WTC11 (cell line): ENCODE results near the gene FUZ.

Experiments
- ATF1 ChIP-seq: sonication (generic); formaldehyde crosslinking; IDR thresholded peaks from 2 replicates; pipeline ENCODE4 v1.8.1; 2023; ENCODE audit warnings: mild to moderate bottlenecking, moderate library complexity, missing genetic modification reagents
- CREB1 ChIP-seq: sonication (generic); formaldehyde crosslinking; IDR thresholded peaks from 2 replicates; pipeline ENCODE4 v1.8.0; 2023; ENCODE audit warnings: mild to moderate bottlenecking, missing genetic modification reagents
- CTCF ChIP-seq: fragments of 200-600 bp; IDR thresholded peaks from 2 replicates; pipeline ENCODE4 v1.8.0; 2022; ENCODE audit warnings: antibody characterized with exemption
- GABPB1 ChIP-seq: sonication (generic); formaldehyde crosslinking; IDR thresholded peaks from 2 replicates; pipeline ENCODE4 v1.8.1; 2023; ENCODE audit warnings: mild to moderate bottlenecking, missing genetic modification reagents
- KAT7 ChIP-seq: sonication (generic); formaldehyde crosslinking; IDR thresholded peaks from 2 replicates; pipeline ENCODE4 v1.8.1; 2023; ENCODE audit warnings: missing genetic modification reagents, mild to moderate bottlenecking, borderline replicate concordance
- NFYB ChIP-seq: sonication (generic); formaldehyde crosslinking; conservative IDR thresholded peaks from 2 replicates; pipeline ENCODE4 v1.8.0; 2022; ENCODE audit warnings: low read depth, missing genetic modification reagents
- SP1 ChIP-seq: sonication (generic); formaldehyde crosslinking; conservative IDR thresholded peaks from 2 replicates; pipeline ENCODE4 v1.8.1; 2022; ENCODE audit warnings: missing genetic modification reagents
- USF2 ChIP-seq: sonication (generic); formaldehyde crosslinking; IDR thresholded peaks from 2 replicates; pipeline ENCODE4 v1.8.1; 2023; ENCODE audit warnings: mild to moderate bottlenecking, missing genetic modification reagents, moderate library complexity
- ZNF138 ChIP-seq: sonication (generic); formaldehyde crosslinking; conservative IDR thresholded peaks from 2 replicates; pipeline ENCODE4 v1.8.1; 2022; ENCODE audit warnings: mild to moderate bottlenecking, moderate library complexity, missing genetic modification reagents
- ZNF423 ChIP-seq: fragments of 250-450 bp; sonication (Bioruptor Pico); IDR thresholded peaks from 2 replicates; pipeline ENCODE4 v2.1.2; 2022; ENCODE audit warnings: mild to moderate bottlenecking, moderate library complexity
- TF ChIP-seq, protein P1 (sequence below): sonication (generic); formaldehyde crosslinking; IDR thresholded peaks from 2 replicates; pipeline ENCODE4 v1.8.0; 2022; ENCODE audit warnings: mild to moderate bottlenecking, missing genetic modification reagents

- no peak for TF ChIP-seq ATF1 (CRISPR knock-in tag)
- no peak for TF ChIP-seq ZNF423 (CRISPR knock-in tag)
- TF ChIP-seq CTCF, result no peak
- no peak for TF ChIP-seq ZNF138 (CRISPR knock-in tag)
- TF ChIP-seq CREB1 (CRISPR knock-in tag), result no peak
- no peak for TF ChIP-seq USF2 (CRISPR knock-in tag)
- TF ChIP-seq KAT7 (CRISPR knock-in tag), result no peak
- TF ChIP-seq NFYB (CRISPR knock-in tag), result no peak
- TF ChIP-seq, protein P1, sequence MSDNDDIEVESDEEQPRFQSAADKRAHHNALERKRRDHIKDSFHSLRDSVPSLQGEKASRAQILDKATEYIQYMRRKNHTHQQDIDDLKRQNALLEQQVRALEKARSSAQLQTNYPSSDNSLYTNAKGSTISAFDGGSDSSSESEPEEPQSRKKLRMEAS (CRISPR knock-in tag), result no peak
- no peak for TF ChIP-seq SP1 (CRISPR knock-in tag)
- no peak for TF ChIP-seq GABPB1 (CRISPR knock-in tag)
These were observed 37.2 kb downstream of the FUZ start for GRCh38 chr19:49775742-49776370.
